GM23248 (cell line): ENCODE data around the gene MRPS15.

Source experiments
- EZH2 ChIP-seq: fragments of 200-600 bp; sonication (generic); IDR thresholded peaks from 2 replicates; pipeline ENCODE4 v1.6.1; 2018; ENCODE audit warnings: antibody characterized with exemption, mild to moderate bottlenecking; ENCODE audit not compliant: insufficient read depth, poor library complexity, severe bottlenecking
- EZH2phosphoT487 ChIP-seq: fragments of 200-600 bp; sonication (generic); IDR thresholded peaks from 2 replicates; pipeline ENCODE4 v1.6.1; 2018; ENCODE audit warnings: antibody characterized with exemption, moderate library complexity, mild to moderate bottlenecking, low read depth; ENCODE audit not compliant: insufficient read depth

GRCh38 chr1:36455386-36455785 is 8.8 kb downstream of the MRPS15 start:
- TF ChIP-seq EZH2 = no peak
- no peak for TF ChIP-seq EZH2phosphoT487
